DMS153 (cell line): ENCODE measurements around the gene GRIN2C.

ENCODE experiments used
- DNase-seq: peaks from one replicate; lab custom pipeline; 2025; lab: John Stamatoyannopoulos, UW

GRIN2C gene

DNA sequence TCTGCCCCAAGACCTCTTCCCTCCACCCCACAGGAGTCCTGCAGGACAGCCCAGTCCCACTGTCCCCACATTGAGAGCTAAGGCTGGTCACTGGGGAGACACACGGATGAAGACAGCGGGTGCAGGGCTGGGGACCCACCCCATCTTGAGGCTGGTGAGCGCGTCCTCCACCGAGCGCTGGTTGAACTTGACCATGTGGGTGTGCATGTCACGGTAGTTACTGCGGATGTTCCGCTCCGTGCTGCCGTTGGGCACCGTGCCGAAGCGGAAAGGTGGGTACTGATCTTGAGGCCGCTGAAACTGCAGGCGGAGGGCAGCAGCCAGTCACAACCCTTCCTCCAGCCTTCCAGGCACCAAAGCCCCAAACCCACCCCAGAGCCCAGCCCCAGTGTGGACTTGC is 13.1 kb downstream of the GRIN2C start:
- DNase-seq: no peak

- no peak for DNase-seq
These were observed 16.4 kb downstream of the GRIN2C start for GRCh38 chr17:74843352-74843627.

GRCh38 chr17:74842599-74843351 is 16.9 kb downstream of the GRIN2C start:
- peak; percentile 29 for DNase-seq

- DNase-seq: no peak
These were observed 17.5 kb downstream of the GRIN2C start for GRCh38 chr17:74842146-74842598.

GRCh38 chr17:74840989-74841666 is 18.6 kb downstream of the GRIN2C start:
- no peak for DNase-seq

DNA sequence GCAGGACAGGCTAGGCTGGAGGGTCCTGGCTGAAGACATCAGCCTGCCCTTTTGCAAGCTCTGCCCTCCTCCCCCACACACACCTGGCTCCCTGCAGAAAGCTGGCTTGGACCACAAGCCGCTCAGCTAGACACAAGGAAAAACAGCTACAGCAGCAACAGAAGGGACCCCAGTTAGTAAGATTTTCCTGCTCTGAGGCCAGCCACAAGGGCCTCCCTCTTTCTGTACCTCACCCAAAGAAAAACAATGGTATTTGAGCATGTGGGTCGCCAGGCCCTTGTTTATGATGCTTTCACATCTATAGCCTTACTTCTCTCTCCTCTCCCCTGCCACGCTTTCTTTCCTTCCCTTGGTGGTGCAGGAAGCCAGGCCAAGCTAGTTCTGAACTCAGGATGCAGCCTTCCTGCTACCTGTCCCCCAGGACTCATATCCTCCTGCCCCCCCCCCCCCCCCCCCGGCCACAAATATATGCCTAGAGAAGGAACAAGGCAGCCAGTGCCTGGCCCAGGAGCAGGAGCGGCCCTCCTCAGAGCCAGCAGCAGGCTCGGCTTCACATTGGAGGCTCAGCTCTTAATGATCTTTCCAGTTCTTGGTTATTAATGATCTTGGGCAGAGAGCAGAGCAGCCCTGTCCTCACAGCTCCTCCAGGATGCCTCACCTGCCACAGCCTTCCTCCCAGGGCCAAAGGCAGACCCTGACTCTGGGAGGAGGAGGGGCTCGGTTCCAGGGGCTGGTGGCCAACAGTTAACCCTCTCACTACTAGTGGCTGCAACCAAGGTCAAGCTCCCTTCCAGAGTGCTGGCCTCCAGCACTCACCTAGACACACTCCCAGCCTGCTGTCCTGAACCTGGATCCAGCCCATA is 19.5 kb downstream of the GRIN2C start:
- no peak for DNase-seq

- DNase-seq: no peak
These were observed 21.4 kb downstream of the GRIN2C start for GRCh38 chr17:74838274-74838673.

DNA sequence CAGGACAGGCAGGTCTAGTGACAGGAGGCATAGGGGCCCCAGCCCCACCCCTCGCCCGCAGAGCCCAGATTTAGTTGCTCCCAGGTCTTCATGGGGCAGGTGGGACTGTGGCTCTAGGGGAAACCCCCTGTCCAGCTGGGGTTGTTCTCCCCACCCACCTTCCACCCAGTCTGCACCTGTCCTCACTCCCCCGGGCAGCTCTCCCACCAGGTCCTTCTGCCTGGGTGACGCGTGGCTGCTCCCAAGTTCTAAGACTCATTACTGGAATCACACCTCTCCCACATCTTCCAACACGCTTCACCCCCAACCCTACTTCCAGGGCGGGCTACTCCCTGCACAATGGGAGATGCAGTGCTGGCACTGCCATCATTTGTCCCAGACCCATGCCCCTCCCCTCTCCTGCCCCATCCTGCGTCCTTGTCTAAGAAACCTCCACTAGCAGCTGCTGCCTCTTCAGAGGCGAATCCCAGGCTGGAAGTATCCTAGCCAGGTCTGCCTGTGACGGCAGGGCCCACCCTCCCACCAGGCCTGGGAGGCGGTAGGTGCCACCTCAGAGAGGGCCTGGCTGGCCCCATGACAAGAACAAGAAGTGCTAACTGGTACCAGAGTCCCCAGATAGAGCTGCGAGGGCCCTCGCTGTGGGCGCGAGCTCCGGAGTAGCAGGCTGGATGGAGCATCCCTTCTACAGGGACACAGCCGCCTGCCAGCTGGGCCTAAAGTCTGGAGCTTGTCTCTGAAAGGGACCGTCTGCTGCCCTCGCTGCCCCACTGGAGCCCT is 22.8 kb downstream of the GRIN2C start:
- DNase-seq: no peak

DNA sequence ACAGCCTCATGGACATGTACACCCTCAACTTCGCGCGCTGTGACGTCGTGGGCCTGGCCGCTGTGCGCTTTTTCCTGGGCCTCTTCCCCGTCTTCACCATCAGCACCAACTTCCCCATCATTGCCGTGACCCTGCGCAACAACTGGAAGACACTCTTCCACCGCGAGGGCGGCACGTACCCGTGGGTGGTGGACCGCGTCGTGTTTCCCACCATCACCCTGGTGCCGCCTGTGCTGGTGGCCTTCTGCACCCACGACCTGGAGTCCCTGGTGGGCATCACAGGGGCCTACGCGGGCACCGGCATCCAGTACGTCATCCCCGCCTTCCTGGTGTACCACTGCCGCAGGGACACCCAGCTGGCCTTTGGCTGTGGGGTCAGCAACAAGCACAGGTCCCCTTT is 23.5 kb downstream of the GRIN2C start:
- no peak for DNase-seq

GRCh38 chr17:74833501-74834377 is 25.9 kb downstream of the GRIN2C start:
- DNase-seq: no peak

DNA sequence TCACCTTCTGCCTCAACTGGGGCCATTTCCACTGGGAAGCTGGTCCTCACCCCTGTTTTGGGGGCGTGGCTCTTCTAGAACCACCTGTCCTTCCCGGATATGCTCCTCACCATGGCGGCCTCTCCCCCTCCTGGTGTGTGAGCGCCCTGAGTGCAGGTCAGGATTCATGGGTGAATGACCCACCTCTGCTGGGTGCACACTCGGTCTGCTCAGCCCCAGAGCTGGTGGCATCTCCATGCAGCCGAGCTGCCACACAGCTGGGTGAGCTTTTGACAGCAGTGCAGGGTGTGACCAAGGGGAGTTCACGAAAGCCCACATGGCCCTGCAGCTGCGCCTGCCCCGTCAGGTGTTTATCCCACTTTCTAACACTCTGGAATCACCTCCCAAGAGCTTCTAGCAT is 27.3 kb downstream of the GRIN2C start:
- DNase-seq: no peak

GRCh38 chr17:74831444-74832146 is 28.1 kb downstream of the GRIN2C start:
- no peak for DNase-seq

GRCh38 chr17:74830861-74831260 is 28.8 kb downstream of the GRIN2C start:
- no peak for DNase-seq

DNA sequence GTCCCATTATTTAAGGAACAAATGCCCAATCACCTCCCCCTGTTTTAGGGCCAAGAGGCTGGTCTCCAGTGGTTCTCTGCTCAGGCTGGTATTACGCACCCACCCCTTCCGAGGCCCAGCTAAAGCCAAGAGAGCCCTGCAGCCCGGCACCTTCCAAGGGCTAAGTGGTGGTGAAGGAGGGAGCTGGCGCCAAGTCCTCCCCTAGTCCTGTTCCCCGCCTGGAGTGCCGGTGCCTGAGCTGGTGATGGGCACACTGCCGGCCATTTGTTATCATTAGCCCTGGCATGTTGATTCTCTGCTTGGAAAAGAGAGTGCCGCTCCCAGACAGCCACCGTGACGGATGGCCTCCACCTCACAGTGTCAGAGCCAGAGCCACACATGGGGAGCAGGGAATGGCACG is 31.9 kb downstream of the GRIN2C start:
- no peak for DNase-seq

- no peak for DNase-seq
These were observed 33.5 kb downstream of the GRIN2C start for GRCh38 chr17:74825952-74826719.

DNA sequence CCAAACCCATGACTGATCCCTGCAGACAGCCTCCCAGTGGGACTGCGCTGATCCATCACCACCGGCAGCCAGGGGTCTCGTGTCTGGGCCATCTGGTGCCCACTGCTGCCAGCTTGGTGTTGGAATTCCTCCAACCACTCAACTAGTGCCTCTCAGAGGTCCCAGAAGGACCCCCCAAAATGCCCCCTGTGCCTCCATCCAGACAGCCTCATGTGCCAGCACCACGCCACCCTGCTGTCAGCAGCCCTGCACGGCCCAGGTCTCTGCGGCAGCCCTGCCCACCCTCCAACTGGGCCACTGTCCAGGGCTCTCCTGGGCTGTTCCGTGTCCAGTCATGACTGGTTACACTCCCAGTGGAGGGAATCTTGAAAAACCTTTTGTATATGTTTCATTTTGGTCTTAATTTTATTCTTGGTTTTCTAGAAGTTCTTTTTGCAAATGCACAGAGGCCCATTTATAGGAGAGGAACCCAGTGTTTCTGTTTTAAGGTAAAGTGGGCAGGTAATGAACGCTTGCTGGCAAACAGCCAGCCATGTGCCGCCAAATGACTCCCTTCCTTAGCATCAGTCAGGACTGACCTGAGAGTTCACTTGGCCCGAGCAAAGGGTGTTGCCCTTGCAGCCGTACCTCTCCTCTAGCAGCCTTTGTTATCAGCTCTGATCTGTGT is 34.6 kb downstream of the GRIN2C start:
- DNase-seq: no peak

DNA sequence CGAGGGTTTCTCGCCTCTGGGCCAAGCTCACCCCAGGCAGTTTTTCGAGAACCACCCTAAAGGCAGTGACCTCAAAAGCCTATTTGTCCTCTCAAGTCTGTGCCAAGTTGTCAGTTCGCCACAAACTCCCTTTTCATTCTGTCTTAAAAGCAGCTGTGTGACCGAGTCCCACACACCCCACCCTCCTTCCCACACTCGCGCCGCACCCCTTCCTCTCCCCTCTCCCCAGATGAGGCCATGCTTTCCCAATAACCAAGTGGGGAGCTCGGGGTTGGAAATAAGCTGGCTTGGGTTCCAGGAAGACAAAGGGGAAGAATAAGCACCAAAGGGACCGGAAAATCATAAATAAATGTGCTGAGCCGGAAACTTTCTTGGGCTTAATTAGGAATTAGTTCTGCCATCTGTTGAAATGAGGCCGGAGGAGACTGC is 36.7 kb downstream of the GRIN2C start:
- DNase-seq: no peak

DNA sequence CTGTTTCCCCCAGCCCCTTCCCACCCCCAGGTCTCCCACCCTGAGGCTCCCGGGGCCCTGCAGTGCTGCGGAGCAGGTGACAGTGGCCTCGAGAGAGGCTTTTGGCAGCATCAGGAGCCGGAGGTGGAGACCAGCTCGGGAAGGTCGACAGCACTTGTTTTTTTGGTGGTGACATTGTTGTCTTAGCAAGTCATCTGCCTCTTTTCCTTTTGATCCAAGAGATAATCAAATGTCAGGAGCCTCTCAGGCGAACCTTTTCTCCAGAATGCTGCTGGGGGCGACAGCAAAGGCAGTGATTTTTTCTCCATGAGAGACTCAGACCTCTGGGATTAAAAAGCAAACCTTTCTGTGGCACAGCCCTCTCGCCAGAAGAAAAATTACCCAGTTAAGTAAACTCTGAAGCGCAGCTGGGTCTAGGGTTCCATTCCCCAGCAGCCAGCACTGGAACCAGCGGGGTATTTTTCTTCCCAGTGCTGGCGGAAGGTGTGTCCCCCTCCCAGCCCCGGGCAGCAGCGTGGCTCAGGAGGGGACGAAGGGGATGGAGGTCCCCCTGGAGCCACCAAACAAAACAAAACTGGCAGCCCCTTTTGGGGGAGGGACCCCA is 37.2 kb downstream of the GRIN2C start:
- DNase-seq: no peak
